Endodermal cell (in vitro differentiated cells): Measurements from ENCODE around the gene EGLN1. TPM values are rescaled to one million over a fixed set of nuclear protein-coding genes. Genes with fewer than 3 reads are reported as not detected.

Source experiments
- DNase-seq: peaks from one replicate; pipeline ENCODE4 v3.0.0-alpha.2; 2017
- H3K27ac ChIP-seq: 2 replicates; pipeline ENCODE4 v1.5.1; 2013; ENCODE audit warnings: mild to moderate bottlenecking, low read depth, low read length, moderate library complexity
- H3K27me3 ChIP-seq: 2 replicates; pipeline ENCODE4 v1.6.1; 2013; ENCODE audit warnings: mild to moderate bottlenecking, low read length, moderate library complexity; ENCODE audit not compliant: insufficient read depth, control insufficient read depth, poor library complexity, severe bottlenecking
- H3K36me3 ChIP-seq: 2 replicates; pipeline ENCODE4 v1.7.0; 2013; ENCODE audit warnings: mild to moderate bottlenecking, low read length, moderate library complexity; ENCODE audit not compliant: control insufficient read depth, insufficient read depth
- H3K4me1 ChIP-seq: one replicate; pipeline ENCODE4 v1.7.0; 2013; ENCODE audit warnings: low read length; ENCODE audit not compliant: control insufficient read depth, insufficient read depth
- H3K4me3 ChIP-seq: 2 replicates; pipeline ENCODE4 v1.5.1; 2013; ENCODE audit warnings: mild to moderate bottlenecking, low read length, moderate library complexity
- H3K9ac ChIP-seq: 2 replicates; pipeline ENCODE4 v1.6.1; 2013; ENCODE audit warnings: mild to moderate bottlenecking, low read length, moderate library complexity; ENCODE audit not compliant: poor library complexity, severe bottlenecking; ENCODE audit errors: extremely low read depth
- H3K9me3 ChIP-seq: 2 replicates; pipeline ENCODE4 v1.6.1; 2013; ENCODE audit warnings: mild to moderate bottlenecking, low read length, moderate library complexity; ENCODE audit not compliant: control insufficient read depth
- H3K27ac Mint-ChIP-seq: 2 replicates; pipeline ENCODE4 v1.8.0; 2020; ENCODE audit warnings: mixed read lengths
- H3K27me3 Mint-ChIP-seq: 2 replicates; pipeline ENCODE4 v1.8.0; 2021; ENCODE audit warnings: mild to moderate bottlenecking, mixed read lengths; ENCODE audit not compliant: insufficient read depth
- H3K36me3 Mint-ChIP-seq: 2 replicates; pipeline ENCODE4 v1.8.0; 2020; ENCODE audit warnings: low read depth, mixed read lengths
- H3K4me1 Mint-ChIP-seq: 2 replicates; pipeline ENCODE4 v1.8.0; 2020; ENCODE audit warnings: mixed read lengths
- H3K4me3 Mint-ChIP-seq: 2 replicates; pipeline ENCODE4 v1.8.0; 2020; ENCODE audit warnings: mild to moderate bottlenecking, moderate library complexity, mixed read lengths
- H3K9me3 Mint-ChIP-seq: 2 replicates; pipeline ENCODE4 v1.8.0; 2020; ENCODE audit warnings: mild to moderate bottlenecking, mixed read lengths
- CTCF ChIP-seq: fragments of 200-600 bp; sonication (generic); conservative IDR thresholded peaks from 2 replicates; pipeline ENCODE4 v1.5.0; 2021; ENCODE audit warnings: antibody characterized with exemption, mild to moderate bottlenecking
- WGBS, 2 experiments: methylation state at CpG; one replicate each; pipeline versions ENCODE4 v1.1.5 to v1.1.7; 2013; ENCODE audit warnings: missing lambda C conversion rate in 2 of 2, mixed read lengths in 1 of 2; ENCODE audit not compliant: insufficient coverage in 1 of 2, insufficient read length in 1 of 2; 5-methylcytosine and 5-hydroxymethylcytosine counted together
- total RNA-seq, 2 donors: library from RNA; stranded (reverse); fragmentation: NEBNext Ultra II Directional in 1 of 2; extraction: Animal tissue kit (Norgen Biotek cat#: 25700) in 1 of 2; gene quantifications; 2 replicates in 1 of 2; 3 replicates in 1 of 2; pipeline ENCODE4 v1.2.1, GENCODE V29; 2021

Gene EGLN1
- total RNA-seq, 2 donors from 2014 or later: 12.2 to 17.4 TPM

- H3K9me3 ChIP-seq: no peaks in the 10 kb centered on the region
- Mint-ChIP-seq H3K9me3 (no peaks in the 10 kb centered on the region), H3K27me3 (no peaks in the 10 kb centered on the region), H3K27ac (no peak overlapping the region), H3K4me1 (no peaks in the 10 kb centered on the region), H3K4me3 (no peak overlapping the region), H3K36me3 (peaks cover 28% of the 10 kb centered on the region)
- no peaks in the 10 kb centered on the region for H3K27me3 ChIP-seq
- 94 to 95% methylated on average over 2 to 3 of the region's 3 CpGs for WGBS, 2 experiments
- H3K36me3 ChIP-seq: peaks cover 37% of the 10 kb centered on the region
- H3K9ac ChIP-seq: no peak overlapping the region
- H3K4me3 ChIP-seq: no peak overlapping the region
- no peaks in the 10 kb centered on the region for H3K4me1 ChIP-seq
- TF ChIP-seq CTCF: no peak
- no peak for DNase-seq
- H3K27ac ChIP-seq: no peak overlapping the region
These were observed 66.9 kb downstream of the EGLN1 start for GRCh38 chr1:231355171-231355570.

GRCh38 chr1:231354330-231355020, 67.6 kb downstream of the EGLN1 start:
- no peaks in the 10 kb centered on the region for H3K9me3 ChIP-seq
- H3K27ac ChIP-seq: no peak overlapping the region
- no peak overlapping the region for H3K4me3 ChIP-seq
- 93 to 100% methylated on average over 1 to 3 of the region's 5 CpGs for WGBS, 2 experiments
- no peaks in the 10 kb centered on the region for H3K4me1 Mint-ChIP-seq
- no peaks in the 10 kb centered on the region for H3K27me3 Mint-ChIP-seq
- H3K36me3 ChIP-seq: peaks cover 44% of the 10 kb centered on the region
- H3K4me1 ChIP-seq: no peaks in the 10 kb centered on the region
- H3K9ac ChIP-seq: no peak overlapping the region
- H3K27me3 ChIP-seq: no peaks in the 10 kb centered on the region
- H3K9me3 Mint-ChIP-seq: no peaks in the 10 kb centered on the region
- TF ChIP-seq CTCF: no peak
- no peak for DNase-seq
- no peak overlapping the region for H3K27ac Mint-ChIP-seq
- no peak overlapping the region for H3K4me3 Mint-ChIP-seq
- H3K36me3 Mint-ChIP-seq: peaks cover 31% of the 10 kb centered on the region

GRCh38 chr1:231353086-231353485, 69.0 kb downstream of the EGLN1 start:
- Mint-ChIP-seq H3K36me3 (peaks cover 41% of the 10 kb centered on the region), H3K27ac (no peak overlapping the region), H3K9me3 (no peaks in the 10 kb centered on the region), H3K4me3 (no peak overlapping the region), H3K4me1 (no peaks in the 10 kb centered on the region), H3K27me3 (no peaks in the 10 kb centered on the region)
- Histone ChIP-seq H3K4me3 (no peak overlapping the region), H3K36me3 (peaks cover 55% of the 10 kb centered on the region), H3K9me3 (no peaks in the 10 kb centered on the region), H3K9ac (no peak overlapping the region), H3K27ac (no peak overlapping the region), H3K27me3 (no peaks in the 10 kb centered on the region), H3K4me1 (no peaks in the 10 kb centered on the region)
- no peak for TF ChIP-seq CTCF
- 90 to 100% methylated on average over 2 of the region's 2 CpGs for WGBS, 2 experiments
- DNase-seq: no peak
